ENCODE results near the gene EYA2.
"Not testable (repeated sequence)": the region's sequence is repeated elsewhere in the genome, so short reads cannot be mapped to it uniquely, and the experiment has no call there.

EYA2 gene

GRCh38 chr20:46894579-46894958 lies at the start of gene EYA2:
EYA2 (plus strand) TSS chr20:46894843; CDS start chr20:46990011, 95,168 bp downstream.
- no peak for DNase-seq

GRCh38 chr20:46844965-46845364 lies 49.7 kb upstream of the EYA2 start:
- DNase-seq: no peak

- DNase-seq: no peak
Measured at GRCh38 chr20:46849269-46849668, 45.4 kb upstream of the EYA2 start.

- no peak for DNase-seq
Measured at GRCh38 chr20:46849751-46850150, 44.9 kb upstream of the EYA2 start.

GRCh38 chr20:46850416-46850815 lies 44.2 kb upstream of the EYA2 start:
- DNase-seq: no peak

GRCh38 chr20:46850896-46851295 lies 43.7 kb upstream of the EYA2 start:
- DNase-seq: no peak

- DNase-seq: no peak
Measured at GRCh38 chr20:46851746-46852145, 42.9 kb upstream of the EYA2 start.

GRCh38 chr20:46852313-46852712 lies 42.3 kb upstream of the EYA2 start:
- no peak for DNase-seq

GRCh38 chr20:46853926-46854325 lies 40.7 kb upstream of the EYA2 start:
- no peak for DNase-seq

- DNase-seq: no peak
Measured at GRCh38 chr20:46857061-46857831, 37.4 kb upstream of the EYA2 start.

- no peak for DNase-seq
Measured at GRCh38 chr20:46865824-46866223, 28.8 kb upstream of the EYA2 start.

GRCh38 chr20:46870041-46870440 lies 24.6 kb upstream of the EYA2 start:
- DNase-seq: no peak

- DNase-seq: peak; percentile 4
Measured at GRCh38 chr20:46872328-46873211, 22.1 kb upstream of the EYA2 start.

GRCh38 chr20:46875059-46875458 lies 19.6 kb upstream of the EYA2 start:
- no peak for DNase-seq

GRCh38 chr20:46879386-46879785 lies 15.3 kb upstream of the EYA2 start:
- no peak for DNase-seq

- not testable (repeated sequence) for DNase-seq
Measured at GRCh38 chr20:46879963-46880362, 14.7 kb upstream of the EYA2 start.

- no peak for DNase-seq
Measured at GRCh38 chr20:46883892-46884291, 10.8 kb upstream of the EYA2 start.

- no peak for DNase-seq
Measured at GRCh38 chr20:46890682-46891081, 4.0 kb upstream of the EYA2 start.

- no peak for DNase-seq
Measured at GRCh38 chr20:46893051-46893450, 1.6 kb upstream of the EYA2 start.

- no peak for DNase-seq
Measured at GRCh38 chr20:46893877-46894578, 615 bp upstream of the EYA2 start.

GRCh38 chr20:46894971-46895905 lies 595 bp downstream of the EYA2 start:
- peak; percentile 7 for DNase-seq

- no peak for DNase-seq
Measured at GRCh38 chr20:46895906-46896242, 1.2 kb downstream of the EYA2 start.
